SKM-1 treated with dmso at 0.1 percent for 144 hours (cell line): ENCODE results near the gene PNISR.

Source experiments
- DNase-seq: peaks from one replicate; lab custom pipeline; 2025; ENCODE audit not compliant: unreplicated experiment; lab: John Stamatoyannopoulos, UW

The PNISR gene

GRCh38 chr6:99409672-99410071, 15.4 kb downstream of the PNISR start:
- no peak for DNase-seq

- DNase-seq: no peak
These were observed 18.0 kb downstream of the PNISR start for GRCh38 chr6:99407076-99407475.

GRCh38 chr6:99402448-99402847, 22.7 kb downstream of the PNISR start:
- DNase-seq: no peak

- DNase-seq: no peak
These were observed 27.8 kb downstream of the PNISR start for GRCh38 chr6:99397287-99397686.

GRCh38 chr6:99393698-99394531, 31.2 kb downstream of the PNISR start, which contains the start of gene COQ3:
Gene COQ3, minus strand, starts transcription at chr6:99394195. Its CDS starts 16 bp downstream, at chr6:99394179.
- peak; percentile 59 for DNase-seq

- no peak for DNase-seq
These were observed 31.8 kb downstream of the PNISR start for GRCh38 chr6:99393366-99393697.

- no peak for DNase-seq
These were observed 34.2 kb downstream of the PNISR start for GRCh38 chr6:99390896-99391295.

GRCh38 chr6:99384507-99384906, 40.6 kb downstream of the PNISR start:
- DNase-seq: no peak

GRCh38 chr6:99378636-99379035, 46.5 kb downstream of the PNISR start:
- DNase-seq: no peak

GRCh38 chr6:99369533-99369932, 55.6 kb downstream of the PNISR start:
- no peak for DNase-seq

- DNase-seq: no peak
These were observed 58.3 kb downstream of the PNISR start for GRCh38 chr6:99366852-99367251.

GRCh38 chr6:99364026-99364425, 61.1 kb downstream of the PNISR start:
- DNase-seq: no peak

GRCh38 chr6:99362678-99363268, 62.3 kb downstream of the PNISR start:
- DNase-seq: no peak

GRCh38 chr6:99359800-99360199, 65.3 kb downstream of the PNISR start:
- DNase-seq: no peak

- no peak for DNase-seq
These were observed 68.5 kb downstream of the PNISR start for GRCh38 chr6:99356641-99357040.

- DNase-seq: no peak
These were observed 70.1 kb downstream of the PNISR start for GRCh38 chr6:99354983-99355382.

- no peak for DNase-seq
These were observed 72.0 kb downstream of the PNISR start for GRCh38 chr6:99353126-99353525.

- DNase-seq: no peak
These were observed 74.5 kb downstream of the PNISR start for GRCh38 chr6:99350573-99350972.

- peak; percentile 19 for DNase-seq
These were observed 75.7 kb downstream of the PNISR start, which contains the start of gene FAXC for GRCh38 chr6:99349171-99350141. Gene FAXC, minus strand, starts transcription at chr6:99349674. Its CDS starts 302 bp downstream, at chr6:99349372.

GRCh38 chr6:99348288-99349170, 76.6 kb downstream of the PNISR start:
- no peak for DNase-seq
